CD4-positive, alpha-beta T cell treated with Interleukin-6 at 100 ng/mL for 8 hours (primary cell): ENCODE measurements around the gene USP1.

Source experiments
- DNase-seq: peaks from one replicate; pipeline ENCODE4 v3.0.0-alpha.2; 2020; ENCODE audit warnings: mixed read lengths, low spot score

USP1 gene

DNA sequence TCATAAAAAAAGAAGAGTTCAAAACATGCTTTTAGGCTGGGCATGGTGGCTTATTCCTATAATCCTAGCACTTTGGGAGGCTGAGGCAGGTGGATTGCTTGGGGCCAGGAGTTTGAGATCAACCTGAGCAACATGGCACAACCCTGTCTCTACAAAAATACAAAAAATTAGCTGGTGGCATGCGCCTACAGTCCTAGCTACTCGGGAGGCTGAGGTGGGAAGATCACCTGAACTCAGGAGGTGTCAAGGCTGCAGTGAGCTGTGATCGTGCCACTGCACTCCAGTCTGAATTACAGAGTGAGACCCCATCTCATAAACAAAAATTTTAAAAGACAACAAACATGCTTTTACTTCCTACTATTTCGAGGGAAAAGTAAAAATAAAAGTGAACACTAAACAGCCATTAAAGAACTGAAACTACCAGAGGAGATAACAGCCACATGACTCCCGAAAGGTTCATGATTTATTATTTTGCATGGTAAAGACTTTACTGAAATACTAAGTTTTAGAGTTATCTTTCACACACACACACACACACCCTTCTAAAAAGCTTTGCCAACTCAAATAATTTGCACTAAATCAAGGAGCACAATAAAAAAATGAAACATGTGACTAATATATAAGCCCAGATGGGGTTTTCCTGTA, 48.1 kb downstream of the USP1 start:
- DNase-seq: no peak

DNA sequence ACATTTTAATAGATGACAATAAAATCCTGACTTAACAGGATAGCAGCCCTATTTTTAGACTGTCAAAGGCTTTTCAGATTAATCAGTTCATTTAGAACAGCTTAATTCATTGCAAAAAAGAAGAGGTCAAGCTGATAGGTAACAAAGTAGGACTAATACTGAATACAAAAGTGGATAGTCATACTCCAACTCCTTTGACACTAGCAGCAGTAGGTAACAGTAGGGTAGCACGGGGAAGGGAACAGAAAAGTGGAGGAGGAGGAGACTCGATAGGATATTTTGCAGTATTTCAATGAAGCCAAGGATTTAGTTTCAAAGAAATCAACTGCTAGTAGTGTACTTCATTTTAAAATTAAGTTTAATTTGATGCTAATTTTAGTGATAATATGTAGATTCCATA, 51.1 kb downstream of the USP1 start:
- no peak for DNase-seq

DNA sequence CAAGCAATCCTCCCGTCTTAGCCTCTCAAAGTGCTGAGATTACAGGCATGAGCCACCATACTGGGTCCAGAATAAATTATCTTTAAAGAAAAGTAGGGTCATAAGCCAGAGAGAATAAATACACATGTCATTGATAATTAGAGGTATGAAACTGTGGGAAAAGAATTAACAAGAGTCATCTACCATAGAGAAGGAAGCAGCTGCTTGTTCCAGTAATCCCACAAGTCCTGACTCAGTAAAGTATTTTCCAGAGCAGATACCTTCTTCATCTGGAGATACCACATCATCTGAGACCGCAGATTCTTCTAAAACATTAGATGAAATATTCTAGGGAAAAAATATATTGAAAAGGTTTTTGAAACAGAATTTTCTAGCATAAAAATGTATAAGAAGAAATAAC, 55.7 kb downstream of the USP1 start:
- no peak for DNase-seq

DNA sequence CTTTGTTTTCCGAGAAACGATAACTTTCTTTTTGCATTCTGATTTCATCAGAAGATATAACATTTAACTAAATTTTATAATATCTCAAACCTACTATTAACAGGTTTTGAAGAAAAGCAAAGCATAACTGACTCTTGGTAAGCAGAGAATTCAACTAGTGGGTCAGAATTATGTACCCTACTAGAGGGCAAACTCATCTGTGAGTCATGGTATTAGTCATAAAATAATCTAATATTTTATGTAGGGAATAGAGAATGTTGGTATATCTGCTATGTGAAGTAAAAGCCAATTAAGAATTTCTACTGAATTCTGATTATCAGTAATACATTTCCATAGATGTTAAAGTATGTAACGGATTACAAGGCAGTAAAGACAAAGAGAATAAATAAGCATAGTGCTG, 56.8 kb downstream of the USP1 start:
- DNase-seq: no peak

DNA sequence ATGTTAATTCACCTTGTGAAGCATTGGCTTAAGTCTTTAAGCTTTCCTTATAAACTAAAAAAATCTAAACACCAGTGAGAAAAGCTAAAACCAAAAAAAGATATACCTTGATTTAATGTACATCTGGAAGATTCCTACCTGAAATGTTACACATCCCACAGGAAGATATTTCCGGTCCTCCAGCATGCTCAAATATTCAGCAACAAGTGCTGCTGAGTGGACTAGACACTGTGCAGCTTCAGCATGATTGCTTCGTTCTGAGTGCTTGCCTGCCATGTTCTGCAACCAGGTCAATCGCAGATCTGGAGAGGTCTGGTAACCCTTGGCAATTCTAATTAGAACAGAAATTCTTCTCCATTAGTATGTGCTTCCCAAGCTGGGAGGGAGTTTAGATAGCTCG, 57.3 kb downstream of the USP1 start:
- DNase-seq: no peak

DNA sequence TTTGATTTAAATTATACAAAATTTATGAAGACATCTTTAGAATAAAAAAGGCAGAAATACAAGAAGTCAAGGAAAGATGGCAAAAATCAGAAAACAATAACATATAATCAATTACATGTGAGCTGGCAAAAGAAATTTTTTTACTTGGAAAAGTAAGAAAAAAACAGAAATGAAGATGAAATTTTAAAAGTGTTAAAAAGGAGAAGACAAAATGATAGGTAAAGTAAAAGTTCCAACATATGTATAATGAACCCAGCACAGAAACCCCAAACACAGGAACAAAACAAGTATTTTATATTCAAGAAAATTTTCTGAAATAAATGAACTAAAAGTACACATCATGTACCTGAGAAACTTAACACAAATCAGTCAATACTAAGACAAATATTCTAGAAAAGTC, 63.4 kb downstream of the USP1 start:
- DNase-seq: no peak
